DLD1 (cell line): ENCODE measurements around the gene C2orf68.
"Not testable (repeated sequence)": the region's sequence is repeated elsewhere in the genome, so short reads cannot be mapped to it uniquely, and the experiment has no call there.

Experiments used
- in situ Hi-C: cut with HindIII; loops from 2 replicates; pipeline ENCODE4 v1.10.0; 2017; ENCODE audit warnings: low sequenced_read_pairs

The C2orf68 gene, protein sequence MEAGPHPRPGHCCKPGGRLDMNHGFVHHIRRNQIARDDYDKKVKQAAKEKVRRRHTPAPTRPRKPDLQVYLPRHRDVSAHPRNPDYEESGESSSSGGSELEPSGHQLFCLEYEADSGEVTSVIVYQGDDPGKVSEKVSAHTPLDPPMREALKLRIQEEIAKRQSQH

DNA sequence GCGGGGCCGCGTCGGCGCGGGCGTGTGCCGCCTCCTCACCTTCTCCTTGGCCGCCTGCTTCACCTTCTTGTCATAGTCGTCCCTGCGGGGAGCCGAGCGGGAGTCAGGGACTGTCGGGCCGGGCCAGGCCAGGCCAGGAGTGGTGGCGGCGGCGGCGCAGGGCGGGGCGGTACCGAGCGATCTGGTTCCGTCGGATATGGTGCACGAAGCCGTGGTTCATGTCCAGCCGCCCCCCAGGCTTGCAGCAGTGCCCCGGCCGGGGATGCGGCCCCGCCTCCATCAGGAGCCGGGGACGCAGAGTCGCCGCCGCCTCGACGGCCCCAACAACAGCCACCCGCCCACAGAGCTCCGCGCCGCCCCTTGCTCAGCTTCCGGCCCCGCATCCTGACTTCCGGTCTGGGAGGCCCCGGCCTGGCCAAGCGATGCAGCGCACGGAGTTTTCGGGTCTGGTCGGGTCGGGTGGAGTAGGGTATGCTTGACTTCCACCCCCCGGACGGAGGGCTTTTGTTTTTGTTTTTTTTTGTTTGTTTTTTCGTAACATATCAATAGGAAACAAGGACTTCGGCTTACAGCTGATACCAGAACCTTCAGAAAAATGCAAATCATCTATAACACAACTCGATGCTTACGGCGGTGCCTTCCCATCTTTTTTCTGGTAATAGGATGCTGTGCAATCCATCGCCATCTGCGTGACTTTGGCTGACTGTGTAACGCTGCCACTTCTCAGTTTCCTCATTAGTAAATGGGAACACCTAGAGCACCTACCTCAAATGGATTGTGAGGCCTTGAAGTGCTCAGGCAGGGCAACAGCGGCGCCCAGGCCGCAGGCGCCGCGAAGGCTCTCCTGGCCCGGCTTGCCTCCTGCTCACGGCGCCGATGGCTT is at the start of gene C2orf68:
Gene C2orf68, minus strand, starts transcription at position 362 of the 883 bp plus-strand sequence. Its CDS starts 82 bp downstream, at position 280.
- in situ Hi-C loops, result no loop called here

DNA sequence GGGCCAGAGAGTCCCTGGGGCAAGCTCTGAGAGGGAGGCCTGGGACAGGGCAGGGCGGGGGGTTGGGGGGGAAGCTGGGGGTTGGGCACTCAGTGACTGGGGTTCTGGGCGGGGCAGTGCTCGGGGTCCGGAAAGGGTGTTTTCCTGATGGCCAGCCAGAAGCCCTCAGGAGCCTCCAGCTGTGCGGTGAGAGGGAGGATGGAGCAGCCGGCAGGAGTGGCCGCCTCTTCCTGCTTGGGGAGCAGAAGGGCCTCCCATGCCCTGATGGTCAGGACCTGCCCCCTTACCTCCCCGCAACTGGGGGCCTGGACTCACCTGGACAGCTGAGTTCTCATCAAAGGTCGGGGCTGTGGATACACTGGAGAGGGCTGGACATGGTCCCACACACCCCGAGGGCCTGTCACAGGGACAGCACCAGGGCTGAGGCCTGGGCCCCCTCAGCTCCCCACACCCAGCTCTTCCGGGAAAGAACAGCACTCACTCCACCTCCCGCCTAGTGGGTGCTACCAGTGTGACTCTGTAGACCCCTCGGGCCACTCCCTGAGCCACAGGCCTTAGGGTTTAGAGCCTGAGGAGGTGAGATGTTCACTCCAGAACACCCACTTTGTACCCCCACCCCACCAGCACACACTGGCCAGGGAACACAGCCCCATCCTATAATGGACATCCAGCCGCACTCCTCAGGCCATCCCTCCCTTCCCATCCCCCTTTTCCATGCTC is 49.4 kb upstream of the C2orf68 start:
- in situ Hi-C loops, result no loop called here

DNA sequence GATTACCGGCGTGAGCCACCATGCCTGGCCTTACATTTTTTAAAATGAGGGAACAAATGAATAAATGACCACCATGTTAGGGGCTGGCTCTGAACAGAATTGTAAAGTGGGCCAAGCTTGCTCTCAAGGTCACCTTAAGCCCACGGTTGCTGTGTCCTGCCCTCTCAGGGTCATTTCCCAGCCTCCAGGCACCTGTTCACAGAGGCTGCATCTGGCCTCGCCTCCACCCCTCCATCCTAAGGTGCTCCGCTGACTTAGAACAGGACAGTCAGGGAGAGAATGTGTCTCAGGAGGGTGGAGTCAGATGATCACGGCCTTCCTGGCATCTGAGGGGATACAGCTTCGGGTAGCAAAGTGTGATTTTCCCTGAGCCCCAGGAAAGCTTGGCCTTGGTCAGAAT is 48.9 kb upstream of the C2orf68 start:
- in situ Hi-C loops, result no loop called here

DNA sequence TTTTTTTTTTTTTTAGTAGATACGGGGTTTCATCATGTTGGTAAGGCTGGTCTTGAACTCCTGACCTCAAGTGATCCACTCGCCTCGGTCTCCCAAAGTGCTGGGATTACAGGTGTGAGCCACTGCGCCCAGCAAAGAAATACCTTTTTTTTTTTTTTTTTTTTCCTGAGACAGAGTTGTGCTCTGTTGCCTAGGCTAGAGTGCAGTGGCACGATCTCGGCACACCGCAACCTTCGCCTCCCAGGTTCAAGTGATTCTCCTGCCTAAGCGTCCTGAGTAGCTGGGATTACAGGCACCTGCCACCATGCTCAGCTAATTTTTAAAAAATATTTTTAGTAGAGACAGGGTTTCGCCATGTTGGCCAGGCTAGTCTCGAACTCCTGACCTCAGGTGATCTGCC is 48.4 kb upstream of the C2orf68 start:
- in situ Hi-C loops, result not testable (repeated sequence)

DNA sequence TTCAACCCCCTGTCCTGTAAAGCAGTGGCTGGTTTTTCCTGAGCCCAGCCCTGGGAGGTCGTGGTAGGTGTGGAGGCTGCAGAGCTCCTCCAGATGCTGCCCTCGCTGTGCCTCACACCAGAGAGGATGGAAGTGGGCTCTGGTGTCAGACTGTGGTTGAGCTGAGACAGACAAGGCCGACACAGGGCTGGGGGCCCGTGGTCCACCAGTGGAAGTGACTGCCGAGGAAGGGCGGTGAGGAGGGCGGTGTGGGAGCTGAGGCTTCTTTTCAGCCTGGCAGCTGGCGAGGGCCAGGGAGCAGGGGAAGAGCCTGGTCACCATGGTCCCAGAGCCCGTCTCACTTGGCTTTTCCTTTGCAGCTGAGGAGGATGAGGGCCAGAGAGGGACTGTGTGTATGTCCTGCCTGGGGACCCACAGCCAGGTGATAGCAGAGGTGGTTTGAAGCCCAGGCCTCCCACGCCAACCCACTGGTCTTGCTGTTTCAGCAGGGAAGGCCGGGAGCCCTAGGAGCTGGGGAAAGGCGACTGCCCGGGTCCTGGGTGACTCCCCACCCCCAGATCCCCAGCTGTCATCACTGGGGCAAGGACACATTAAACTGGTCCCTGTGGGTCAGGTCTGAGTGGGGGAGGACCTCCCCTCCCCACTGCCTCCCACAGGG is 47.6 kb upstream of the C2orf68 start:
- in situ Hi-C loops, result no loop called here

DNA sequence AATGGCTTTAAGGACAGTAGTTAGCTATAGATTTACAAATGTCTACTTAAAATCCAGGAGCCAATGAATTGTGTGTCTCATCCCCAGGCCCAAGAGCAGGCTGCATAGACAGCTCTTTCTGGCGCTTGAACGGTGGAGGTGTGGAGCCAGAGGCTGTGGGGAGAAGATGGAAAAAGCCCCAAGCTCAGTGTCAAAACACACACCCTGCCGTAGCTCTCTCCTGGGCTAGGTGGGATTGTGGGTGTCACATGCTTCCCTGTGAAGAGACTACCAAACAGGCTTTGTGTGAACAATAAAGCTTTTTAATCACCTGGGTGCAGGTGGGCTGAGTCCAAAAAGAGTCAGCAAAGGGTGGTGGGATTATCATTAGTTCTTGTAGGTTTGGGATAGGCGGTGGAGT is 45.5 kb upstream of the C2orf68 start:
- in situ Hi-C loops, result not testable (repeated sequence)

DNA sequence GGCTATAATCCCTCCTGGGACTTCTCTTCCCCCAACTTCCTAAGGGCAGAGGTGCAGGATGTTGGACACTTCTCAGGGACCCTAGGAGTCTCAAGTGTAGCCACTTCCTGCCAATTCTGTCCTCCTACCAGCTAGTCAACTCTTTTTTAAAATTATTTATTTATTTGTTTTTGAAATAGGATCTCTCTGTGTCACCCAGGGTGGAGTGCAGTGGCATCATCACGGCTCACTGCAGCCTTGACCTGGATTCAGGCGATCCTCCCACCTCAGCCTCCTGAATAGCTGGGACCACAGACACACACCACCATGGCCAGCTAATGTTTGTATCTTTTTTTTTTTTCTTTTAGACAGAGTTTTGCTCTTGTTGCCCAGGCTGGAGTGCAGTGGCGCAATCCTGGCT is 44.6 kb upstream of the C2orf68 start:
- in situ Hi-C loops, result no loop called here

DNA sequence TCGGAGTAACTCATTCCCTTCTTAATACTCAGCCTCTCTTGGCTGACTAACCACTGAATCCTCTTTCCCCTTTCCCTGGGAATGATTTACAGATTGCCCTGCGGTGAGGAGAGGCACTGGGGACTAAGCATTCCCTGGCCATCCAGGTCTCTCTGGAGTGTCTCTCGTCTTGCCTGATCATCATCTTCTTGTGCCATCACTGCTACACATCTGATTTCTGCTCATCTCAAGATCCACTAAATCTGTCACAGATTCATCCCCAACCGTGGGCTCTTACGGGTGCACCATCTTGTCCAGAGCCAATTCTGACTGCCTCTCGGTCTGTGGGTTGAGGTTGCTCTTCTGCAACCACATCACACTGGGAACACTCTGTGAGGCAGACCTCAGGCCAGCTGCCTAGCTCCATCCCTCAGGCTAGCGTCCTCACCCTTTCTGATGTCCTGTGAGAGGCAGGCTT is 44.1 kb upstream of the C2orf68 start:
- in situ Hi-C loops, result no loop called here

DNA sequence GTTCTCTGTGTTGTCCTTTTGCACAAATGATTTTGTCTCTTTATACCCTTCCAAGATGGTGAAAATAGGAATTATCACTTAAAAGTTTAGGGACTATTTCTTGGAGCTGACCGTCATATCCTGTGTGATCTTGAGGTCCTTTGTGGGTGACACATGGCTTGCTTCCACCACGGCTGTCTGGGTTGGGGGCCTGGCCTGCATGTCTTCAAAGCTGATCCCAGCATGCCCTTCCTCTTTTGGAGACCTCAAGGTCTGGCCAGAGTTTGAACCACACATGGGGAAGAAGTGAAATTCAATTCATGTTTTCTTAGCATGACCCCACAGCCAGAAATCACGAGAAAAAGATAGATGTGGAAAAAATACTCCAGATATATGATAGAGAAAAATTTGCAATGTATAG is 42.1 kb upstream of the C2orf68 start:
- in situ Hi-C loops, result no loop called here

DNA sequence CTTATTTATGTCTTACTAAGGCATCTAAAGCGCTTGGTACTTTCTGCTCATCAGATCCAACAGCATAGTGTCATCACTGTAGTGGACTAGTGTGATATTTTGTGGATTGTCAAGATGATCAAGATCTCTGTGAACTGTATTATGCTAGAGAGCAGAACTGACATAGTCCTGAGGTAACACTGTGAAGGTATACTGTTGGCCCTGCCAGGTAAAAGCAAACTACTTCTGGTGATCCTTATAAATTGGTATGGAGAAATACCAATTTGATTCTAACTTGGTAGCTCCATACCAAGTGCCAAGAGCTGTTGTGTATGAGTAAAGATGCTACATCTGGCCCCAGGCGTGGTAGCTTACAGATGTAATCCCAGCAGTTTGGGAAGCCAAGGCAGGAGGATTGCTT is 40.2 kb upstream of the C2orf68 start:
- in situ Hi-C loops, result no loop called here

DNA sequence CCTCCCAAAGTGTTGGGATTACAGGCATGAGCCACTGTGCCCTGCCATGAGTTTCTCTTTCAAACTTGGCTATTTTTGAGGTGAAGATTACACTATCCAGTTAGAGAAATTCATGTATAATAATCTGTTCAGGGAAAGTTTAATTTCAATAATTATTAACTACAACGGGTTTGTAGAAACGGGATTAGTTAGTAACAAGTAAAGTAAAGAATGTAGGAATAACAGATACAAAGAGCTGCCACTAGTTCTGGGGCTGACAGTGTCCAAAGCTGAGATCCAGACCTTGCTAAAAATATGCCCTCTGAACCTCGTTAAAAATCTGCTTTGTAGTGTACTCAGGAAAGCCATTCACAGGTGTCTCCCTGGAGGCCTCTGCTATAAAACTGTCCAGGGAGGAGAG is 39.2 kb upstream of the C2orf68 start:
- in situ Hi-C loops, result no loop called here

DNA sequence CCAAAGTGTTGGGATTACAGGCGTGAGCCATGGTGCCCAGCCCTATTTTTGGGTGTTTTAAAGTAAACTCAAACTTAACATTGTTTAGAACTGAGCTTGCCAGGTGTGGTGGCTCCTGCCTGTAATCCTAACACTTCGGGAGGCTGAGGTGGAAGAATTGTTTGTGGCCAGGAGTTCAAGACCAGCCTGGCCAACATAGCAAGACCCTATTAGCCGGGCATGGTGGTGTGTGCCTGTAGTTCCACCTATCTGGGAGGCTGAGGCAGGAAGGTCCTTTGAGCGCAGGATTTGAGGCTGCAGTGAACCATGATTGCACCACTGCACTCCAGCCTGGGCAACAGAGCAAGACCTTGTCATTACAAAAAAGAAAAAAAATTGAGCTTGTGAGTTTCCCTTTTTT is 38.6 kb upstream of the C2orf68 start:
- in situ Hi-C loops, result no loop called here

DNA sequence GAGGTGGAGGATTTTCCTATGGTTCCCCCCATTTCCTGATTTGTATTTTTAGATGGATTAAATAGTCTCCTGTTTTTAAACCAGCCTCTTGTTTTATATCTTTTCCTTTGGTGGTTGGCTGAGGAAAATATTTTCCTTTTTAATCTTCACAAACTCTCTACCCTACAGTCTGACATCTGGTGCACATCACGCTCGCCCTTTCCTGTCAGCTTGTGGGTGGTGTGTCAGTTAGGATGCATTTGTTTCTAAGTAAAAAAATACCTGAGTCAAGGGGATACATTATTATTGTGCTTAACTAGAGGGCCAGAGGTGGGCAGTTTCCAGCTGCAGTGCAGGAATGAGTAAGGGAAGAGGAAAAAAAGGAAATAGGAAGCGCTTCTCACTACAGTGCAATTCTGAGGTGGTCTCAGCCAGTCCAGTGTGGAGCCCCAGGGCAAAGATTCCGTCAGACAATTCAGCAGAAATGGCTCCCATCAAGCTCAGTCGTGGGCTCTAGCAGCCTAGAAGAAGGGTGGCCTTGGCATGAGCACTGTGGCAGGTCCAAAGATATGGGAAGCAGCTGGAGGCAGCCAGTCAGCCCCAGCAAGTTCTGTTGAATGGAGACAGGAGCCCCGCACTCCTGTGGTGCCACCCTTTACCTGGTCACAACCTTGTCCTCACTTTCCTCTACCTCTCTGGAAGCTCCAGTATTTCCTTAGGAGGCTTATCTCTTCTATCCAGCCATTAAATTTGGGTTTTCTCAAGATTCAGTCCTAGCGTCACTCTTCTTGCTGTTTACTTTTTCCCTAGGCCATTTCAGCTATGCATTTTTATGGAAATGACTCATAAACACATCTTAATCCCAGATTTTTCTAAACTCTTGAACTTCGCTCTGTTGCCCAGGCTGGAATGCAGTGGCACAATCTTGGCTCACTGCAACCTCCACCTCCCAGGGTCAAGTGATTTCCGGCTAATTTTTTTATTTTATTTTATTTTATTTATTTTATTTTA is 37.6 kb upstream of the C2orf68 start:
- in situ Hi-C loops, result no loop called here

DNA sequence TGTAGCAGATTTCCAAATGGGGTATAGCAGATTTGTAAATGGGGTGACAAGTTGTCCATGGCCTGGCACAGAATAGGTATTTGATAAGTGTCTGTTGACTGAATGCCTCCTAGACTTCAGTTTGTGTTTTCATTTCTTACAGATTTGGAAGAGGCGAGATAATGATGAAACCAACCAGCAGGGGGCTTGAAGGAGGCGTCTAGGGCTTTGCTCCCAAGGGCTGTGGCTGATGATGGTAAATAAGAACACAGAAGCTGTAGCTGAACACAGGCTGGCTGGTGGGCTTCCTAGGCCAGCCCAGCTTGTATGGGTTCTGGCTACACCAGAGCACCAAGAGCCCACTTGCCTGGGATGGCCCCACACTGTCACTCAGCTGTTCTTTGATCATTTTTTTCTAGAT is 36.8 kb upstream of the C2orf68 start:
- in situ Hi-C loops, result no loop called here

DNA sequence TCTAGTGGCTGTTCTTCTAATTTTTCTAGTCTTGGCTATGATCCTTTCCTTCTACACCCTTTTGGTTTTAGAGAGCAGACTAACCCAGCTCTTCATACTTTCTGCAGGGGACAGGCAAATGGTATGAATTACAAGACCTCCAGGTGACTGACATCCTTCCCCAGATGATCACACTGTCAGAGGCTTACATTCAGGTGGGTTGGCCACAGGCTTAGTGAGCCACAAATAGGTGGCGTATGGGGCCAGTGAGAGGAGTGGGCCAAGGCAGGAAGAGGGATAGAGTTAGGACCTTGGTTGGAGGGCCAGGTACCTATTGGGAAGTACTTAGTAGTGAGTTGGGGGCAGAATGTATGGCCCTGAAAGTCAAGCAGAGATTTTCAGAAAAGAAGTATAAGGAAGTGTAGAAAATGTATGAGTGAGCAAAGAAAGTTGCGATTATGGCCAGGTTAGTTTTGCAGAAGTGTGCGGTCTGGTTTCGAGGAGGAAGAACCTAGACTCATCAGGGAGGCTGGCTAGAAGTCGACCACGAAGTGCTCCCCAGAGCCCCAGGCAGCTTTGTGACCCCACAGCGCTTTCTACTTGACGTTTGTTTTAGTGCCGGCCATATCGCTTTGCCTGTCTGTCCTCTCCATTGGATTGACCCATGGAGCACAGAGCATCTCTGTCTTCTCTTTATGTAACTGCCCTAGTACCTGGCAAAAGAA is 36.1 kb upstream of the C2orf68 start:
- in situ Hi-C loops, result no loop called here

DNA sequence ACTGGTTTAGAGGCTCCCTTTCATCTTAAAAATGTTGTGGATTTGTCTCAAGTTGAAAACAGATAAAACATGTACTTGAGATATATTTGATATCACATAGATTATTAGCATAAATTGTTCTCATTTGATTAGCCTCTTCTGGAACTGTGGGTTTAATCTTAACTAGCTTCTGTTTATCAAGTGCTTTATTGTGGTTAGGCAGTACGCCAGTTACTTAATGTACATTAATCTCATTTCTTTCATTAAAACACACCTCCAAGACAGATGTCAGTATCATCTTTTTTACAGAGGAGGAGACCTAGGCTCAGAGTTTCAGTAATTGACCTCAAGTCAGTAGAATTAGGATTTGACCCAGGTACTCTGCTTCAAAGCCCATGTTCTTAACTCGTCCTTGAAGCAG is 34.3 kb upstream of the C2orf68 start:
- in situ Hi-C loops, result no loop called here

DNA sequence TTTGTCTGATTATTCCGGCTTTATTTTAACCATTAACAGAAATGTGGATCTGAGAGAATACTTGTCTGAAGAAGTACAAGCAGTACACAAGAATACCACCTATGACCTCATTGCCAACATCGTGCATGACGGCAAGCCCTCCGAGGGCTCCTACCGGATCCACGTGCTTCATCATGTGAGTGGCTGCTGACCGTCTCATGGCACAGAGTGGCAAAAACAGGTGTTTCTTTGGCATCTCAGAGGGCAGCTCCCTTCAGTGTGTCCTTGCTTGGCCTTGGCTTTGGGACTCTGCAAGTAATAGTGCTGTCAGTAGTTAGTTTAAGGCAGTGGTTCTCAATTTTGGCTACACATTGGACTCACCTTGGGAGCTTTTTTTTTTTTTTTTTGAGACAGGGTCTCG is 33.0 kb upstream of the C2orf68 start:
- in situ Hi-C loops, result no loop called here

DNA sequence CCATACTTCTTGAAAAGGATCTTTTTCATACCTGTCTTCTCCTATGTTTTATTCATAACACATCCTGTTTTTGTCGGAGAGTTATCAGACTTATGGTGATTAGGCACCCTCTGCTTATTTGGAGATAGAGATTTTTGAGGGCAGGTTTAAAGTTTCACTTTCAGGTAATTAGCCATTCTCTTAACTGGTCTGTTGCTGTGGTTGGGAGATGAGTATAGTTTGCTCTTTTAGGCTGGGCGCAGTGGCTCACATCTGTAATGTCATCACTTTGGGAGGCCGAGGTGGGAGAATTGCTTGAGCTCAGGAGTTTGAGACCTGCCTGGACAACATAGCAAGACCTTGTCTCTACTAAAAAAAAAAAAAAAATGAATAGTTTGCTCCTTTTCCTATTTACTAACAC is 30.9 kb upstream of the C2orf68 start:
- in situ Hi-C loops, result no loop called here

DNA sequence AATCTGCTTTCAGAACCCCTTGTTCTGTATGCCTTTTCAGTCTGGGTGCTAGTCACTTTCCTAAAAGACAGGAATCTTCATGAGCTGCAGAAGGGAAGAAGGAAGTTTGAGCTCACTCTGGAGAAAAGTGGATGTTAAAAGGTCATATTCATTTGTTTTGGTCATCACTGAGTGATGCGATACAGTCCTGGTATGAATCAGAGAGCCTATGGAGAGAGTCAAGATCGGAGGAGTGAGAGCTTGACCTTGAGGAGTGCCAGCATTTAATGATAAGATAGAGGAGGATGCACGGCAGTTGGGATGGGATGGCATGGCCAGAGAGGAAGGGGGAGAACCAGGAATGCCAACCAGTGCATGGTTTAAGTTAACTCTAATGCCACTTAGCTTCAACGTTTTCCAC is 23.8 kb upstream of the C2orf68 start:
- in situ Hi-C loops, result no loop called here
